Measurements from ENCODE around the gene POLG2. TPM values are rescaled to one million over a fixed set of nuclear protein-coding genes. Genes with fewer than 3 reads are reported as not detected.
A peak's percentile ranks its signal among the peaks of the same experiment; 100 is the strongest.
"Not testable (repeated sequence)": the region's sequence is repeated elsewhere in the genome, so short reads cannot be mapped to it uniquely, and the experiment has no call there.

Gene POLG2
- total RNA-seq, 1 experiment from 2014 or later, result 11.8 TPM

- DNase-seq (ENCODE audit: low spot score), result no peak
Observed at GRCh38 chr17:64484380-64484779, 12.5 kb downstream of the POLG2 start.

GRCh38 chr17:64480951-64481350 lies 15.9 kb downstream of the POLG2 start:
- DNase-seq (ENCODE audit: low spot score), result no peak

GRCh38 chr17:64477849-64478248 lies 19.0 kb downstream of the POLG2 start:
- DNase-seq (ENCODE audit: low spot score), result no peak

- no peak for DNase-seq (ENCODE audit: low spot score)
Observed at GRCh38 chr17:64472564-64472963, 24.3 kb downstream of the POLG2 start.

- DNase-seq (ENCODE audit: low spot score), result no peak
Observed at GRCh38 chr17:64471440-64471839, 25.4 kb downstream of the POLG2 start.

- no peak for DNase-seq (ENCODE audit: low spot score)
Observed at GRCh38 chr17:64470625-64471024, 26.2 kb downstream of the POLG2 start.

GRCh38 chr17:64466834-64467233 lies 30.0 kb downstream of the POLG2 start:
- not testable (repeated sequence) for DNase-seq (ENCODE audit: low spot score)

GRCh38 chr17:64466019-64466735 lies 30.7 kb downstream of the POLG2 start:
- DNase-seq (ENCODE audit: low spot score), result no peak

GRCh38 chr17:64461788-64462187 lies 35.1 kb downstream of the POLG2 start:
- no peak for DNase-seq (ENCODE audit: low spot score)

- DNase-seq (ENCODE audit: low spot score), result no peak
Observed at GRCh38 chr17:64460955-64461354, 35.9 kb downstream of the POLG2 start.

GRCh38 chr17:64459818-64460217 lies 37.0 kb downstream of the POLG2 start:
- DNase-seq (ENCODE audit: low spot score), result not testable (repeated sequence)

GRCh38 chr17:64459284-64459747 lies 37.5 kb downstream of the POLG2 start:
- no peak for DNase-seq (ENCODE audit: low spot score)

- DNase-seq (ENCODE audit: low spot score), result no peak
Observed at GRCh38 chr17:64458756-64459155, 38.1 kb downstream of the POLG2 start.

GRCh38 chr17:64457156-64457555 lies 39.7 kb downstream of the POLG2 start:
- DNase-seq (ENCODE audit: low spot score), result no peak

- DNase-seq (ENCODE audit: low spot score), result no peak
Observed at GRCh38 chr17:64455993-64456885, 40.6 kb downstream of the POLG2 start.

GRCh38 chr17:64449545-64449944 lies 47.3 kb downstream of the POLG2 start:
- no peak for DNase-seq (ENCODE audit: low spot score)

- DNase-seq (ENCODE audit: low spot score), result peak; percentile 93
Observed at GRCh38 chr17:64448665-64449512, 48.0 kb downstream of the POLG2 start, which contains the start of gene MILR1. MILR1 (plus strand) TSS chr17:64449115; CDS start chr17:64449169, 54 bp downstream.

- DNase-seq (ENCODE audit: low spot score), result no peak
Observed at GRCh38 chr17:64447526-64447925, 49.3 kb downstream of the POLG2 start.

- DNase-seq (ENCODE audit: low spot score), result no peak
Observed at GRCh38 chr17:64443086-64443760, 53.6 kb downstream of the POLG2 start.

GRCh38 chr17:64442541-64442971 lies 54.3 kb downstream of the POLG2 start:
- DNase-seq (ENCODE audit: low spot score), result no peak
